RWPE1 (cell line): Measurements from ENCODE around the gene GRIK4.
A peak's percentile ranks its signal among the peaks of the same experiment; 100 is the strongest.

Experiments used
- CTCF ChIA-PET: fragments of 350-600 bp; sonication (Branson Sonifier 250); formaldehyde crosslinking; extraction: SDS; loops from one replicate; lab custom pipeline; 2021; lab: Yijun Ruan, JAX
- POLR2A ChIA-PET: fragments of 400-600 bp; formaldehyde crosslinking; extraction: SDS; loops from one replicate; lab custom pipeline; 2020; ENCODE audit warnings: antibody characterized with exemption; ENCODE audit not compliant: low non-redundant PET; lab: Yijun Ruan, JAX
- DNase-seq: peaks from one replicate; pipeline ENCODE4 v3.0.0; 2012; ENCODE audit warnings: low spot score
- H3K27ac ChIP-seq: fragments of 450-650 bp; 2 replicates; pipeline ENCODE4 v1.5.1; 2017
- CTCF ChIP-seq: fragments of 450-650 bp; conservative IDR thresholded peaks from 2 replicates; pipeline ENCODE4 v1.5.1; 2017; ENCODE audit warnings: low read depth, mild to moderate bottlenecking

The GRIK4 gene

GRCh38 chr11:120928627-120929026, 417.1 kb downstream of the GRIK4 start:
- no peak overlapping the region for H3K27ac ChIP-seq
- CTCF ChIA-PET: interaction anchor here (0.6 to 0.9 kb wide), 2 partner anchors 13 to 216 kb away, joined by 3 to 5 read pairs; no protein-coding TSS in a partner anchor
- no peak for TF ChIP-seq CTCF
- POLR2A ChIA-PET: no interaction called here
- no peak for DNase-seq

- DNase-seq: no peak
- CTCF ChIA-PET: interaction anchor here (0.6 to 0.9 kb wide), 5 partner anchors 14 to 380 kb away, joined by 3 to 5 read pairs (median 4); no protein-coding TSS in a partner anchor
- POLR2A ChIA-PET: no interaction called here
- no peak overlapping the region for H3K27ac ChIP-seq
- TF ChIP-seq CTCF: no peak
Measured at GRCh38 chr11:120929090-120929489, 417.5 kb downstream of the GRIK4 start.

- TF ChIP-seq CTCF: peak; percentile 55
Measured at GRCh38 chr11:120929664-120930154, 418.2 kb downstream of the GRIK4 start.

GRCh38 chr11:120931057-120931779, 419.7 kb downstream of the GRIK4 start:
- no peak overlapping the region for H3K27ac ChIP-seq
- POLR2A ChIA-PET: no interaction called here
- CTCF ChIA-PET: interaction anchor here (1.2 kb wide), 1 partner anchor 420 kb away, joined by 3 read pairs; the partner anchor contains the start of gene GRIK4
- DNase-seq: no peak
- no peak for TF ChIP-seq CTCF

More at GRCh38 chr11:120929664-120930154, 418.2 kb downstream of the GRIK4 start:
- CTCF ChIA-PET: interaction anchor here (0.6 to 1.2 kb wide), 9 partner anchors 12 to 418 kb away, joined by 3 to 5 read pairs (median 3); partner anchors contain the start of gene GRIK4
- peak; percentile 54 for DNase-seq
- POLR2A ChIA-PET: no interaction called here
- no peak overlapping the region for H3K27ac ChIP-seq

- CTCF ChIA-PET: no interaction called here
- POLR2A ChIA-PET: no interaction called here
- TF ChIP-seq CTCF: no peak
- no peak for DNase-seq
- no peak overlapping the region for H3K27ac ChIP-seq
Measured at GRCh38 chr11:120932305-120932915, 420.9 kb downstream of the GRIK4 start.

- POLR2A ChIA-PET: no interaction called here
- TF ChIP-seq CTCF: no peak
- DNase-seq: no peak
- CTCF ChIA-PET: no interaction called here
- no peak overlapping the region for H3K27ac ChIP-seq
Measured at GRCh38 chr11:120936356-120936755, 424.8 kb downstream of the GRIK4 start.
